ENCODE measurements around the gene STARD13.

Gene STARD13

DNA sequence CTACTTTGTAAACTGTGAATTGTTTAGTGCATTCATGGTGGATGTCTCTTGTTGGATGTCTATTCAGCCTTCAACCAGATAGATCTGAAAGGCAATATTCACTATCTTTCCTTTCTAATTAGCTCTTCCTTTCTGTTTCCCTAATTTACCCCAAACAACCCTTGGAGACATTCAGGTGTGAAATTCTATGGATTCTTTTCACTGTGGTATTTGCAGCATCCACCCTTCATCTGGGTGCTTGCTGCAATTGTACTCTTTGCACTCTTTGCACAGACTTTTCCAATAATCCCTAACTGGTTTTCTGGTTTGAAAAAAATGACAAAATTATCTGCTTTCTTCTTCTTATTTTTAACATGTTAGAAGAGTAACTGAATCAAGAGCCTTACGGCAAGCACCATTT, 212.8 kb downstream of the STARD13 start:
- DNase-seq: no peak

DNA sequence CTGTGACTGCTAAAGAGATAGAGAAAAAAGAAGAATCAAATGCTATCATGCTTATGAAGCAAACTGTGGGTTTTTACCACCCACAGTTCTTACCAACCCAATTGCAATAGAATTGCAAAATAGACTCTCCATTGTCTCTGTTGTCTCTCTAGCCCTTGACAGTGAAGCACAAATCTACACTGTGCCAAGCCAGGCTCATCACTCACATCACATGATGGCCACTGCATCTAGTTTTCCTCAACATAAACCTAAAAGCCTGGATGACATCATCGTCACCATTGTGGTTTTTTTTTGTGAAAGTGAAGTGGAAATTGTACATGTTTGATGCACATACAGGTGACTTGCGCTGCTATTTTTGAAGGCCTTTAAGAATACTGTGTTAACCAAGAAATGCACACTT, 213.3 kb downstream of the STARD13 start:
- peak; percentile 17 for DNase-seq

DNA sequence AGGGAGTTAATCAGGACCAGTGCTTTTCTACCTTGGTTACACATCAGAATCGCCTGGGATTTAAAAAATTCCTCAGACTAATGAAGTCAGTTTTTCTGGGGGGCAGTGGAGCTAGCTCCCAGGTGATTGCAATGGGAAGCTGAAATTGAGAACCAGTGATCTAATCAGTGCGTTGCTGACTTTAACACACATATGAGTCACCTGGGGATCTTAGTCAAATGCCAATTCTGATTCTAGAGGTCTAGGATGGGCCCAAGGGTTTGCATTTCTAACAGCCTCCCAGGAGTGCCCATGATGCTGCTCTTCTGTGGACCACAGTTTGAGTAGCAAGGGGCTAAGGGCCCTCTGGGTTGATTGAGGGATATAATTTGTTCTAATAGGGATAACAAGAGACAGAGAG, 214.8 kb downstream of the STARD13 start:
- DNase-seq: peak; percentile 21

DNA sequence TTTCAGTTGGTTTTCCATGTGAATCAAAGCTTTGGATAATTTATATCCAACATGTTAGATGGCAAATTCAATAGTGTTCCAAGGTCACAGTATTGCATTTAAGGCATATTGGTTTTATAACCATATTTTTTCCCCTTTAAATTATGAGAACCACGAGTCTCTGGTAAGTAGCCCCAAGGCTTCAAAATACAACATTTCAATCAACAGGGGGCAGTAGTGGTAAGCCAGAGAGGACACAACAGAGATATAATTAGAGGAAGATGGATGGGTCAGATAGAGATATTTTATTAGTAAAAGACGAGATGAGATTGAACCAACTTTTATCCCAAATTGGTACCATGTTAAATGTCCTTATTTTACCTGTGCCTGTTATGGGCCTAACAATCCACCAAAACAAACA, 216.2 kb downstream of the STARD13 start:
- peak; percentile 42 for DNase-seq

DNA sequence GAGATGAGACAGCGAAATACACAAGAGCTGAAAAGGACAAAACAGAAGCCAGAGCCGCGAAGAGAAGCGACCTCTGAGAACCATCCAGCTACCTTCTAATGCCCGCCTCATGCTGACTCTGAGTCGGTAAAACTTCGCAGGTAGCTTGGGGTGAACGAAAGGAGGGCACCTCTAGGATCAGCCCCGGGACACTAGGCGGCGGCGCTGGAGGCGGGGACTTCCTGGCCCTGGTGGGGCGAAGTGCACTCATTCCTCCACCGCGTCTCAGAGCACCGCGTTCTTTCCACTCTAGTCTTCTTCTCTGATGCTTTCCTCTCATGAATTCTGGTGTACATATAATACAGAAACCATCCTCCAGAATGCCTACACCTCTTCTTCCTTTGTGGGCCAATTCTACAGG, 219.2 kb downstream of the STARD13 start:
- no peak for DNase-seq

DNA sequence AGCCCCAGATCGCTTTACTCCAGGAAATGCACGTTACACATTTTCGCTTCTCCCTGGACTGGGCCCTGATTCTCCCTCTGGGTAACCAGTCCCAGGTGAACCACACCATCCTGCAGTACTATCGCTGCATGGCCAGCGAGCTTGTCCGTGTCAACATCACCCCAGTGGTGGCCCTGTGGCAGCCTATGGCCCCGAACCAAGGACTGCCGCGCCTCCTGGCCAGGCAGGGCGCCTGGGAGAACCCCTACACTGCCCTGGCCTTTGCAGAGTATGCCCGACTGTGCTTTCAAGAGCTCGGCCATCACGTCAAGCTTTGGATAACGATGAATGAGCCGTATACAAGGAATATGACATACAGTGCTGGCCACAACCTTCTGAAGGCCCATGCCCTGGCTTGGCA, 224.7 kb downstream of the STARD13 start:
- no peak for DNase-seq

DNA sequence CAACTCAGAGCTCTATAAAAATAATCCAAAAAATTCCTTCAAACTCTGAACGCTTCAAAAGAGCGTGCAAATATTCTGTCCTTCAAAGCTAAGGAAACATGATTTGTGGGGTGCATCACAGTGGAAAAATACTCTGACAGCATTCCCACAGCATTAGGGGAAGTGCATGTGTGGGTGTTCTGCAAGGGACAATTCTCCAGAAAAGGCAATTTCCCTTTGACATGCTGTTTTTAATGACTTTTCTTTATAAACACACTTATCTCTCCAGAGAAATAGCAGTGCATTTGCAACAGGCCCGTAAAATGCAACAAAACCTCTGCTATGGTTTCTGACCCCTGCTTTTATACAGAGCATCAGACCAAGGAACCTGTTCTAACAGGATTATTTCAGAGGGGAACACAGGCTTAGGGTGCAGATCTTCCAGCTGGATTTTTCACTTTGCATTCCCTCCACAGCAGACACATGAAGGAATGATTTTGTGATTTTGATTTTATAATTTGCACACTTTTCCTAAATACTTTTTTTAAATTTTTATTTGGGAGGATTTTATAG, 226.7 kb downstream of the STARD13 start:
- DNase-seq: no peak

DNA sequence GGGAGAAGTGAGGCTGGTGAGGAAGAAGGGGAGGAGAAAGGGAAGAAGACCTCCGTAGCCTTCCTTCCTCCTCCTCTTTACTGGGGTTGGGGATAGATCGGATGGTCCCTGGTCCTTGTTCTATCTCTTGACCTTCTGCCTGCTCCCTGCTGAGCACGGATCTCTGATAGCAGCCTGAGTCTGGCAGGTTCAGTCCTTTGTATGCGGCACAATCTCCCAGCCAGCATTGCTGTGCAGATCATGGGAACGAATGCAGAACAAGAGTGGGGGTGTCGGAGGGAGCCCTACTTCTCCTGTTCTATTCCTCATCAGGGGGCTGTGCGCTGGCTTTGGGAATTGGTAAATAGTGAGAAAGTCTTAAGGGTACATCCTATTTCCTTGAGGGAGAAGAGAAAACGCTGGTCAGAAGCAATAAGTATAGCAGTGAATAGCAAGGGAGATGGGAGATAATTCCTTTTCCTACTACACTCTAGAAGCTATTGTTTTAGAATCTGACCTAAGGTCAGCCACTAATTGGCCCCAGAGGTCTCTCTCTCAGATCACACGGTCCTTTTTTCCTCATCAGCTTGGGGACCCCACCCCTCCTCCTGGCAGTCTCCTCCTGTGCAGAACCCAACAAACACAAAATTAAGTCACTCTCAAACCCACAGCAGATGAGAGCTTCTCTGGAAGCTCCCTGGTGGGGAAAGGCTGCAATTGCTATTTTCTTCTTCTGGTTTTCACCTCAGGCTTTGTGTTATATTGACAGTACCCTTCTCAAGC, 228.4 kb downstream of the STARD13 start:
- peak; percentile 5 for DNase-seq

DNA sequence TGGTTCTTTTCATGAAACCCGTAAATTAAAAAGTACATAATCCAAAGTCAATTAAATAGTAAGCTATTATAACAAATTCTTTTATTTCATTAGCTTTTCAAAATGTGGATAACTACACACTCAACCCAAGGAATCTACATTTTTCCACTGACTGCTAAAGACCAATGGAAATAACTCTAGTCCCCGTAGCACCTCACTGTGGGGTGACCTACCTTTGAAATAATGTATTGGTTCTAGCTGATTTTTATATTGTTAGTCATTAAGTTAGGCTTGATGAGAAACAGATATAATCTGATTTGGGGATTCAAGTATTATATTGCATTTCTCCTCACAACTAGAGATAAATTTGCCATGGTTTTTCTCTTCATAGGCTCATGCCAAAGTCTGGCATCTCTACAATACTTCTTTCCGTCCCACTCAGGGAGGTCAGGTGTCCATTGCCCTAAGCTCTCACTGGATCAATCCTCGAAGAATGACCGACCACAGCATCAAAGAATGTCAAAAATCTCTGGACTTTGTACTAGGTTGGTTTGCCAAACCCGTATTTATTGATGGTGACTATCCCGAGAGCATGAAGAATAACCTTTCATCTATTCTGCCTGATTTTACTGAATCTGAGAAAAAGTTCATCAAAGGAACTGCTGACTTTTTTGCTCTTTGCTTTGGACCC, 232.0 kb downstream of the STARD13 start:
- no peak for DNase-seq

All from activated CD4-positive, alpha-beta T cell treated with anti-CD3 and anti-CD28 coated beads, Interleukin-10, Interleukin-2, amounts not matched to agents 100 ng/mL and 50 ng/mL, durations not matched to agents 16 hours and 8 hours (primary cell).